Posterior vena cava (tissue), 2 donors: ENCODE data around the gene VAMP3. TPM values are rescaled to one million over a fixed set of nuclear protein-coding genes. Genes with fewer than 3 reads are reported as not detected.
"Not testable (repeated sequence)": the region's sequence is repeated elsewhere in the genome, so short reads cannot be mapped to it uniquely, and the experiment has no call there.

Experiments
- DNase-seq: peaks from one replicate; pipeline ENCODE4 v3.0.0-alpha.2; 2020; ENCODE audit warnings: low spot score
- intact Hi-C, 2 donors: fragments of 100-400 bp; cut with DNase I; formaldehyde crosslinking; loops; one replicate each; pipeline versions ENCODE4 v1.14.1 to v1.14.2; 2022 to 2023
- total RNA-seq, 2 donors: library from RNA; stranded (reverse); fragmentation: NEBNext Ultra II Directional; extraction: Animal tissue kit (Norgen Biotek cat#: 25700); gene quantifications; one replicate each; pipeline ENCODE4 v1.2.1, GENCODE V29; 2021
- donor health status: DM: yes; HTN: yes; CAD: no.
- donor health status: DM: yes; HTN: yes; CAD: no.

Gene VAMP3
- total RNA-seq, 2 donors from 2014 or later, result 101 to 119 TPM

DNA sequence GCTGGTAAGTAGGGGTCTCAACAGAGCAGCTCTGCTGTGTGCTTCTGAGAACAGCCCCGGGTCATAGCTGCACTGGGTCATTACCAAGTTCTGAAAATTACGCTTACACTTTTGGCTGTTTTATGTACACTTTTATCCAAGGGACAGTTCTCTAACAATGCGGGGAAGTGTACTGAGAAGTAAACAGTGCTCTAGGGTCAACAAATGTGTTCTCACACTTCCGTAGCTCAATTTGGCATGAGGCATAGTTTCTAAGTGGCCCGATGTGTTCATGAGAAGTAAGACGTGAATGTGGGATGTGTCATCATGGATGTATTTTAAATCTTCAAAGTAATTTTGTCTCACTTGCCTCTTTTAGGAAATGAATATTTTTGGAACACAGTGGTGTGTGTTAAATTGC is 10.9 kb upstream of the VAMP3 start:
- intact Hi-C loops, result no loop called here
- DNase-seq, result no peak

DNA sequence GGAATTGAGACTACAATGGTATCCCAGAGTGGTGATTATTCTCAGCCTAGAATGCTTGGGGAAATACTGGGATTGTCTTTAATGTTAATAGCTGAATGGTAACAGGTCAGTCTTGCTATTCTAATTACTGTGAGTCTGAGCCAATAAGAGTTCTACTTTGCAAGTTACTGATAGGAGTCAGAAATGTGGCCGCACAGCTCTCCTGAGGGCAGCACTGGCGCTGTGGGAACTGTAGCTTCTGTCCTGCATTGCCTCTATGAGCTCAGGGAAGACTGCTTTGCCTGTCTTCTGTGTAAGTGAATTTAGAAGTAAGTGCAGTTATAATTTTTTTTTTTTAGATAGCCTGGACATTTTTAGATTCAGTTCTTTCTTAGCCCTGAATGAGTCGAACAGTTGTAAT is 10.0 kb upstream of the VAMP3 start:
- intact Hi-C loops, result no loop called here
- DNase-seq, result no peak

DNA sequence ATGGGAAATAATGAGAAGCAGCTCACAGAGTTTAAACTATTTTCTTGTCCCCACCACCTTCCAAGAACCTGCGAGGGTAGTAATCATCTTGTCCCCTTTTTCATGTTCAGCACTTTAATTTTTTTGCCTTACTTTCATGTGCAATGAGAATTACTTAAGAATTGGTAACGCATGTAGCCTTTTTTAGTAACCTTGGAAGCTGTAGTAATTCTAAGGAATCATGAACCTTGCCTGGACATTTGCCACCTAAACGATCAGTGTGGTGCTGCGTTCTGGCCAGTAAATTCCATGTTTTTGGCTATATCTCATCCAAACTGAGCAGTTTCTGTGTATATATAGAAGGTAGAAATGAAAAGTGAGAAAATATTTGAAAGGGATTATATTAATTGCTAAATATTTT is 3.9 kb upstream of the VAMP3 start:
- DNase-seq, result no peak
- intact Hi-C loops, result no loop called here

DNA sequence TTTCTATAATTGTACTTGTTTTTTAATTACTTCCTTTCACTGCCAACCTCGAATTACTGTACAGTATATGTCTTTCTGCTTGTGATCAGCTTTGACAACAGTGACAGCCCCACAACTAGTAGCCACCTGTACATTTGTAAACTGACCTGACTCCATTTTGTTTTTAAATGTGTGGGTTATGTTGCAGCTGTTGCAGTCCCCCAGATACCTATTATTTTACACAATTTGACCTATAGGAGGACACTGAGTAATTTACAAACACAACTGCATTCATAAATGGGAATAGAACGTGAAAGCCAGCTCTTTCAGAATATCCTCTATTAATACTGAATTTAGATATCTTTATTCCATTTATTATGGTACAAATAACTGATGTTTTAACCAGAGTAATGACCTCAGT is 2.5 kb upstream of the VAMP3 start:
- intact Hi-C loops, result no loop called here
- DNase-seq, result no peak

DNA sequence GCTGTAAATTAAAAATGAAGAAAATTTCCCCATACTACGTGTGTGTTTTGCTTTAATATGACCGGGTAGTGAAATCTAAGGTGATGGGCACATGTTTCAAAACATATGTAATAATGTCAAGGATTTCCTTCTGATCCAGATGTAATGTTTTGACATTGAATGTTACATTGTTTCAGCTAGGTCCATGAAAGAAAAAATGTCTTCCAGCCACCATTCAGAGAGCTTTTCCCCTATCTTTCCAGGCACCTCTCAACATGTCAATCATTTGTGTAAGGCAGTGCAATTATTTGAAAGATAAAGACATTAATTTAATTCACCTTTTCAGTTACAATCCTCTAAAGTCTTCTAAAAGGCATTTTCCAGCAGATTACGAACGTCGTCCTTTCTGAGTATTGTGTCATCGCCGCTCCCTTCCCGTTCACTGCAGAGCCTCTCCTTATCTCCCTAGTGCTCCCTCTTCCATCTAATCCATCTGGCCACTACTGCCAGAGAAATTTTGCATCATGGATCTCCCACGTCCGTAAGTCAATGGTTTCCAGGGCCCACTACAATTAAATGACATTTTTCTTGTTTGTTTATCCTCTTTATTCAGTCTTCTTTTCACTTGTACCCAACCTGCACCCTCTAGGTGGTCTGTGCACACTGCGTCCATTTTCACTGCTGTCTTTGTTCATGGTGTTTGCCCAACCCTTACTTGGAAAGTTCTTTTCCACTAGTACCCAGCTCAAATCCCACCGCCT is 1.3 kb upstream of the VAMP3 start:
- no peak for DNase-seq
- intact Hi-C loops, result no loop called here

DNA sequence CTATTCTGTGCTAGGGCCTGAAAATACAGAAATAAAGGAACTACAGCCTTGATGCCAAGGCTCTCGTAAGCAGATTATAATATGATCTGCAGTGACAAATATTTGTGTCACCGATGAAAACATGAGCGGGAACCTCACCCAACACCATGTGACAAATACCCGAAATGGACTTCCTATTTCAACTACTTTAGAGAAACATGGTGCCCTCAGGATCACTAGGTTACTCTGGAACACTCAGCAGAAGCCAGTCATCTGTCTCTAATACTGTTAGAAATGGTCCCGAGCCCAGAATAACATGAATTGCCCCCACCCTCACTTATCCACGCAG is 463 bp upstream of the VAMP3 start:
- intact Hi-C loops, result no loop called here
- no peak for DNase-seq

DNA sequence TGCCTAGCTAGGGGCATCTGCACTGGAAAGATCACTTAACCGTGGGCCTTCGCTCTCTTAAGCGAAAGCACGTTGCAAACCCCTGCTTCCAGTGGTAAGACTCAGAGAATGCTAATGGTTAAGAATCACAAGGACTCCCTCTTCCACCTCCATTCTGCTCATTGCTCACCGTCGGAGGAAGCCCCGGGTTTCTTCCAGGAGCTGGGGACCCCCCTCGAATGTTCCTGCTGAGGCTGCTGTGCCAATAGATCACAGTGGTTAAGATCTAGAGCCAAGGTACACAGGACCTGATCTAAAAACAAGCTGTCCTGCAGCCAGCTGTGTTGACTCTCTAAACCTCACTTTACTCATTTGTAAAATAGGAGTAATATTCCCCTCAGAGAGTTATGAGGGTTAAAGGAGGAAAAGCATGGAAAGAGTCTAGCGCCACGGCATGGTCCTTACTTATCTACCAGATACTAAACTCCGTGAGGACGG is 765 bp downstream of the VAMP3 start:
- no peak for DNase-seq
- intact Hi-C loops, result no loop called here

DNA sequence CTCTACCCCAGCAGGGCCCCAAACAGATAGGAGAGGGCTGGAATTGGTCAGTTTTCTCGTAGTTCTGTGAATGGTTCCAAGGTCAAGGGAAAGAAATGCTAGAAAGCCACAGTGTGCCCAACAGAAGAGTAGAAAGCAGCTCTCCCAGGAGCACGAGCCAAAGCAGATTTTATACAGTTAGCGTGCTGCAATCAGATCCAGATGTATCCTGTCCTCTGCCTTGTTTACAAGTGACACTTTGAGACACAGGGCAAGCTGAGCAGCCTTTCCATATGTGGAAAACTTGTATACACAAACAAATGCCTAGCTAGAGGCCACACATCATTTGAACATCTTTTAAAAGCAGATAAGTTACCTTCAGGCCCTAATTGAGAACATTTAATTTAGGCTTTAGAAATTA is 6.5 kb downstream of the VAMP3 start:
- DNase-seq, result no peak
- intact Hi-C loops, result no loop called here

DNA sequence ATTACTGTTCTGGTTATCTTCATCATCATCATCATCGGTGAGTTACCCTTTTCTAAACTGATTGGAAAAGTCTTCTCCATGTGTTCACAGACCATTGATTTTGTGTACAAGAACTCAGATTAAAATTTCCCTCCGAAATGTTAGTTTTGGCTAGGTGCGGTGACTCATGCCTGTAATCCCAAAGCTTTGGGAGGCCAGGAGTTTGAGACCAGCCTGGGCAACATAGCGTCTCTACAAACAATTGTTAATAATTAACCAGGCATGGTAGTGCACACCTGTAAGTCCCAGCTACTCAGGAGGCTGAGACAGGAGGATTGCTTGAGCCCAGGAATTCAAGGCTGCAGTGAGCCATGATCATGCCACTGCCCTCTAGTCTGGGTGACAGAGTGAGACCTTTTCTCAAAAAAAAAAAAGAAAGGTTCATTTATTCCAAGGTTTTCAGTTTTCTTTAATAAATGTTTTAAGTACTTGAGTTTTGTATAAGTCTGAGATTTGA is 7.1 kb downstream of the VAMP3 start:
- no peak for DNase-seq
- intact Hi-C loops, result no loop called here

DNA sequence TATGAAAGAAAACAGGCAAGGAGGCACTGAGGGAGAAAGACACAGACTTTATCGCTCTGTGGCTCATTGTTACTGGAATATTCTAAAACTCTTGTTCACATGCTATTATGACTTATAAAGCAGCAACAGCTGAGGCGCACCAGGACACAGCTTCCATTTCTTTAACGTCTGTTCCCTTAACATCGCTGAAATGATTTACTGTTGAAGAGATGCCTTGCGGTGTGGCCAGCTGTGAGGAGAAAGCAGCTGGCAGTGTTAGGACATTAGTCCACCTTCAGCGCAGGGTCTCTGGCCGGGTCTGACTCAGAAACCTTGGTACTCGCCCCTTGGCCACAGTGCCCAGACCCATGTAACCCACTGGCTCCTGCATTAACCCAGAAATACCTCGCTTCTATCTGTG is 9.9 kb downstream of the VAMP3 start:
- DNase-seq, result no peak

DNA sequence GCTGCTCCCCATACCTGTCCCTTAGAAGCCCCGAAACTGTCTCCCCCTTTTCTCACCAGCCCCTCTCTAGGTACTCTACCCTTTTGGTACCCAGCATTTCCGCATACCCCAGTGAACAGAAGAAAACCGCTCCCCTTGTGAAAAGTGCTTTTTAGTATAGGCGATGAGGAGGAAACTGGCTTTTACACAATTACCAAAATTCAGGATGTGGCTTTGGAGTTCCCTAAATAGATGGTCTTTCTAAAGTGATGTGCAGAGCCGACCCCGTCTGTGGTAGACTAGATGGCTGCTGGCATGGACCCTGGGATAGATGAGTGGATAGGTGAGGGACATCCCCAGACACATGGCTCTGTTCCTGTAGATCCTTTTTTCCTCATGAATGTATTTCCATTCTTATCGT is 10.4 kb downstream of the VAMP3 start:
- intact Hi-C loops, result loop anchor here in 1 of 2 donors (5.0 kb wide), 1 partner anchor 1789 kb away; the partner anchor contains the start of gene NPHP4
- DNase-seq, result no peak

More for the DNA sequence above, 9.9 kb downstream of the VAMP3 start:
- intact Hi-C loops, result loop anchor here in 1 of 2 donors (5.0 kb wide), 1 partner anchor 1789 kb away; the partner anchor contains the start of gene NPHP4

DNA sequence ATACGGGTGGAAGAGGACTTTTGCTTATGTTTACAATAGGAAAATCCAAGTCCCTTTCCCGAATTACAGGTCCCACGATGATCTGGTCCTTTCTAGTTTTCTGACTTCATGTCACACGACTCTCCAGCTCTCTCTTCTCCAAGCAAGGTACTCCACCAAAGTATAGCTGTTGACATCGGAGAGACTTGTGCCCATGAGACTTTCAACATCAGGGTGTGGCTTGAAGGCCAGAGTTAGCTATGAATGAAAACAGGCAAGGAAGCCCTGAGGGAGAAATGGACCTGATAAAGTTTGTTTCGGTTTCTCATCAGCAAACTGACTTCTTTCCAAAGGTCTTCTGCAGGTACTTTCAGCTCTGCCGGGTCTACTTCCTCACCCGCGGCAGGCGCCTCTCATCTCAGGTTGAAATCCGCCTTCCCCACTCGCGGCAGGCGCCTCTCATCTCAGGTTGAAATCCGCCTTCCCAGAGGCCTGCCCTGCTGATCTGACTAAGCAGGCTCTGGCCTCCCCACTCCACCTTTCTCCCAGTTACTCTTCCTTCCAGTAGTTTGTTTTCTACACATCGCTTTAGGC is 10.9 kb downstream of the VAMP3 start:
- intact Hi-C loops, result loop anchor here in 1 of 2 donors (5.0 kb wide), 1 partner anchor 1790 kb away; the partner anchor contains the start of gene NPHP4
- no peak for DNase-seq

DNA sequence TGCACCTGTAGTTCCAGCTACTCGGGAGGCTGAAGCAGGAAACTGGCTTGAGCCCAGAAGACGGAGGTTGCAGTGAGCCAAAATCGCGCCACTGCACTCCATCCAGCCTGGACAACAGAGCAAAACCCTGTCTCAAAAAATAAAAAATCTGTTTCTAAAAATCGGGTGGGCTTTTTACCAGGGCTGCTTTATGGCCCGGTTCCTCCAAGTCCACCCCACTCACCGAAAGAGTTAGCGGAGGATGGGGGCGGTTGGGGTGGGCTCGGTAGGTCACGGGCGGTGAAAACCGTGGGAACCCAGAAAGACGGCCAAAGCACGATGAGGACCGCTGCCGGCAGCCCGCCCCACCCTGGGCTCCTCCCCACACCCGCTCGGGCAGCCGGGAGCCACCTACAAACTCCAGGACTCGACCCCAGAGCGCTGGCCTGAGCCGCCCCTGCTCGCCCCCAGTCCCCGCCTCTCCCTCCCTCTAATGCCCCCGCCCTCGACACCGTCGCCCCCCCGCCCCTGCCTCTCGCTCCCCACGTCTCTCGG is 12.1 kb downstream of the VAMP3 start:
- intact Hi-C loops, result loop anchor here in 1 of 2 donors (5.0 kb wide), 1 partner anchor 1791 kb away; the partner anchor contains the start of gene NPHP4
- DNase-seq, result peak; percentile 90

DNA sequence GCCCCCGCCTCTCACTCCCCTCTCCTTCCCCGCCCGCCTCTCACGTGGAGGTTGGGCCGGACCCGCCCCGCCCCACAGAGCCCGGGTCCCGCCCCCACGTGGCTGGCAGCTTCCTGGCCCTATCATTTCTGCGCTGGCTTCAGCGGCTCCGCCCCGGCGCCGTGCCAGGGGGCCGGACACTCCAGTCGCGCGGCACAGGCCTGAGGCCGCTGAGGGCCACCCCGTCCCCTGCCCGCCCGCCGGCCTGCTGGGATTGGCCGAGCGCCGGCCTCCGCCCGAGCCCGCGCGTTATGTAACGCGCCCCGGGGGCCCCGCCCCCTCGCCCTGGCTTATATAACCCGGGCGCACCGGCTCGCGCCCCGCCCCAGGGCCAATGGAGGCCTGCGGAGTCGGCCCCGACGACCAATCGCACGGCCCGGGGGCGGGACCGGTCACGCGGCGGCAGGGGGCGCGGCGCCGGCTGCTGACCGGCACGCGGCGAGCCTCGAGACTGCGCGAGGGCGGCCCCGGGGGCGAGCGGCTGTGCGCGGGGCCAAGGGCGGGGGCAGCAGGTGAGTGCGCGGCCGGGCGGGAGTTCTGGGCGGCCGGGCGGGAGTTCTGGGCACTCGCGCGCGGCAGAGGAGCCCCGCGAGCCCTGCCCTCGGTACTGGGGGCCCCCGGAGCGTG is 12.9 kb downstream of the VAMP3 start, which contains the start of gene PER3:
PER3 (plus strand) TSS at position 466 of the 666 bp plus-strand sequence. CDS start 587 bp downstream, outside the sequence.
- intact Hi-C loops, result loop anchor here in 1 of 2 donors (5.0 kb wide), 1 partner anchor 1792 kb away; the partner anchor contains the start of gene NPHP4

DNA sequence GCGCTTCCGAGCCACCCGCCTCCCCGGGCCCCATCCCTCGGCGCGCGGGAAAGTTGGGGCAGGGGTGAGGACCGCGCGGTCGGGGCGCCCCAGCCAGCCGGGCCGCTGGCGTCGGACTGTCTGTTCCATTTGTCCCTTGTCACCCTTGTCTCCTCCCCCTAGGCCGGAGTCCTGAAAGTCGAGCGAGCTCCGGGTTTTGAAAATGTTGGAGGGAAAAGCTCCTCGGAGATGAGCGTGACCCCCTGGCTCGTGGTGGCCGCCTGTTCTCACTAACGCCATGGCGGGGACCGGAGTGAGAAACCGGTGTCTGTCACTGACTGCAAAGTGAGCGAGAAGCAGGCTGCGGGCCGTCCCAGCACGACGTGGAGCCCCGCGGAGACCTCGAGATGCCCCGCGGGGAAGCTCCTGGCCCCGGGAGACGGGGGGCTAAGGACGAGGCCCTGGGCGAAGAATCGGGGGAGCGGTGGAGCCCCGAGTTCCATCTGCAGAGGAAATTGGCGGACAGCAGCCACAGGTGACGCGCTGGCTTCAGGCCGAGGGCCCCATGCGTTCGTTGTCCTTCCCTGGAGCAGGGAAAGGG is 13.5 kb downstream of the VAMP3 start:
- peak; percentile 83 for DNase-seq
- intact Hi-C loops, result loop anchor here in 1 of 2 donors (5.0 kb wide), 1 partner anchor 1792 kb away; the partner anchor contains the start of gene NPHP4

More for the DNA sequence above, 12.9 kb downstream of the VAMP3 start, which contains the start of gene PER3:
- DNase-seq, result peak; percentile 99

DNA sequence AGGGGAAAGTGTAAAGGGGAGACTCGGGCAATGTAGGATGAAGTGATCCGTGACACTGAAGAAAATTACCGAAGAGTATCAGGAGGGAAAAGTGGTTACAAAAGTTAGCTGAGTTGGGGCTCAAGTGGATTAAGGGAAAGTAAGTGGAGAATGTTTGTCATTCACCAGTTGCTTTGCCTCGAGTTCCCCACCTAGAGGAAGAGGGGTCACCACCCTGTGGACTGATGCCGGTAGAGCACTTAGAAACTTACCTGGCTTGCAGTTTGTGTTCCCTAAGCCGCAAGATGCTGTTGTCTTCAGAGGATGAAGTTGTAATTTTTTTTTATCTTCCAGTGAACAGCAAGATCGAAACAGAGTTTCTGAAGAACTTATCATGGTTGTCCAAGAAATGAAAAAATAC is 14.0 kb downstream of the VAMP3 start:
- intact Hi-C loops, result no loop called here
- no peak for DNase-seq

DNA sequence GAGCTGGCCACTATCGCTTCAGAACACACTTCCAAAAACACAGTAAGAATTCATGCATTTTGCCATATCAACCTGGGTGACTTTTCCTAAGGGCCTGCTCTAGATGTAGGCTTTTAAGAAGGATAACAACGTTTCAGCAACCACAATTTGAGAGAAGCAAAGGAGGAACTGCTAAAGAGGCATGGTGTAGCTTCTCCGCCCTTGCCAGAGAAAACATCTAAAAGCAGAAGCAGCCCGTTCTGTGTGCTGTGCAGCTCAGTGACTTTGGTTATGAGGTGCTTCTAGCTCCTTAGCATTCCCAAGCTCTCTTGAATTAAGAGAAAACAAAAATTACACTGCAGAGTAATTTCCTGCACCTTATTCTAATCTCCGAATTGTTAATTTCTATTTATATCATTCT is 15.7 kb downstream of the VAMP3 start:
- intact Hi-C loops, result no loop called here
- no peak for DNase-seq

DNA sequence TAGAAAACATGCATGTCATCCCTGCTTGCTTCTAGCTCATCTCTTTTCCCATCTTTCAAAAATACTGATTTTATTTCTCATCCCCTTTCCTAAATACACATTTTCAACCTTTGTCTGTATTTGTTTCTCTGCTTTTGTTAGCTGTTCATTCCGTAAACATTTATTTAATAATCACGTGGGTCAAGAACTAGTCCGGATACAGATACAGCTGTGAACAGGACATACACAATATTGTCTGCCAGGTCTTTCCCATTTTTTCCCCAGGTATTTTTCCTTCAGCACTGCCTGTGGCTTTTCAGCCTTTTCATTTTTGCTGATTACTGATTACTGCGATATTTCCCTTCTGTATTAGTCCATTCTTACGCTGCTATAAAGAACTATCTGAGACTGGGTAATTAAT is 18.7 kb downstream of the VAMP3 start:
- no peak for DNase-seq
- intact Hi-C loops, result no loop called here

DNA sequence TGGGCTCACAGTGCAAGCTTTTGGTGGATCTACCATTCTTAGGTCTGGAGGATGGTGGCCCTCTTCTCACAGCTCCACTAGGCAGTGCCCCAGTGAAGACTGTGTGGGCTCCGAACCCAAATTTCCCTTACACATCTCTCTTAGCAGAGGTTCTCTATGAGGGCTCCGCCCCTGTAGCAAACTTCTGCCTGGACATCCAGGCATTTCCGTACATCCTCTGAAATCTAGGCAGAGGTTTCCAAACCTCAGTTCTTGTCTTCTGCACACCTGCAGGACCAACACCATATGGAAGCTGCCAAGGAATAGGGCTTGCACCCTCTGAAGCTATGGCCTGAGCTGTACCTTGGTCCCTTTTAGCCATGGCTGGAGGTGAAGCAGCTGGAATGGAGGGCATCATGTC is 19.9 kb downstream of the VAMP3 start:
- intact Hi-C loops, DNase-seq: not testable (repeated sequence)
